ENCODE measurements around the gene TCERG1L.

TCERG1L gene

GRCh38 chr10:131269776-131270460, 41.6 kb downstream of the TCERG1L start:
- no peak for DNase-seq

- DNase-seq, result no peak
Measured at GRCh38 chr10:131267814-131268095, 43.8 kb downstream of the TCERG1L start.

GRCh38 chr10:131266936-131267813, 44.3 kb downstream of the TCERG1L start:
- no peak for DNase-seq

GRCh38 chr10:131264110-131264788, 47.3 kb downstream of the TCERG1L start:
- DNase-seq, result no peak

GRCh38 chr10:131261890-131262475, 49.5 kb downstream of the TCERG1L start:
- no peak for DNase-seq

GRCh38 chr10:131260452-131261211, 50.9 kb downstream of the TCERG1L start:
- no peak for DNase-seq

- no peak for DNase-seq
Measured at GRCh38 chr10:131260031-131260430, 51.5 kb downstream of the TCERG1L start.

GRCh38 chr10:131259535-131259934, 52.0 kb downstream of the TCERG1L start:
- DNase-seq, result no peak

- no peak for DNase-seq
Measured at GRCh38 chr10:131258256-131258655, 53.3 kb downstream of the TCERG1L start.

- DNase-seq, result no peak
Measured at GRCh38 chr10:131257027-131257426, 54.5 kb downstream of the TCERG1L start.

GRCh38 chr10:131254859-131255252, 56.7 kb downstream of the TCERG1L start:
- no peak for DNase-seq

- no peak for DNase-seq
Measured at GRCh38 chr10:131253931-131254858, 57.3 kb downstream of the TCERG1L start.

GRCh38 chr10:131252567-131253276, 58.8 kb downstream of the TCERG1L start:
- DNase-seq, result no peak

- DNase-seq, result no peak
Measured at GRCh38 chr10:131251146-131251541, 60.4 kb downstream of the TCERG1L start.

GRCh38 chr10:131250454-131251145, 60.9 kb downstream of the TCERG1L start:
- DNase-seq, result no peak

- no peak for DNase-seq
Measured at GRCh38 chr10:131249955-131250344, 61.6 kb downstream of the TCERG1L start.

- no peak for DNase-seq
Measured at GRCh38 chr10:131249238-131249954, 62.1 kb downstream of the TCERG1L start.

GRCh38 chr10:131248376-131249165, 63.0 kb downstream of the TCERG1L start:
- DNase-seq, result no peak

- DNase-seq, result no peak
Measured at GRCh38 chr10:131247873-131248272, 63.6 kb downstream of the TCERG1L start.
